ENCODE results near the gene SEMA4B. TPM values are rescaled to one million over a fixed set of nuclear protein-coding genes. Genes with fewer than 3 reads are reported as not detected.
A peak's percentile ranks its signal among the peaks of the same experiment; 100 is the strongest.

The SEMA4B gene
- total and polyA plus RNA-seq, 2 of the 8 experiments (the other 6 are each of a cell fraction or from before 2014, with no cell fraction given): 42.7 to 43.0 TPM

GRCh38 chr15:90223441-90224165 lies 22.5 kb downstream of the SEMA4B start:
- H2BK12ac ChIP-seq (ENCODE audit: low read depth, low read length): no peak overlapping the region
- no peaks in the 10 kb centered on the region for H3K9me3 ChIP-seq (ENCODE audit: insufficient read depth in 2 of 2, low read depth in 1 of 2, low read length in 1 of 2)
- H2BK15ac ChIP-seq (ENCODE audit: low read length): no peak overlapping the region
- H3K14ac ChIP-seq (ENCODE audit: insufficient read length): no peak overlapping the region
- no peak overlapping the region for H3K27ac ChIP-seq (ENCODE audit: low read depth, low read length)
- H3K4me1 ChIP-seq (replicated peaks in 1 of 4; ENCODE audit: control insufficient read depth in 3 of 4, insufficient read depth in 4 of 4, low read length in 3 of 4): peaks cover 0 to 2% (median under 1%) of the 10 kb centered on the region in 4 experiments; a peak in 2 of 7 replicates
- H3K56ac ChIP-seq (replicated peaks; ENCODE audit: insufficient read length, low read depth, low read length): no peak overlapping the region
- ChIA-PET CTCF (ENCODE audit: partially characterized antibody) (interaction anchor here (0.6 to 12.3 kb wide), 8 partner anchors 9 to 501 kb away, joined by 3 to 182 read pairs (median 27); partner anchors contain the start of genes CIB1, GDPGP1 and SEMA4B), POLR2A (ENCODE audit: partially characterized antibody) (no interaction called here)
- no peaks in the 10 kb centered on the region for H3K79me2 ChIP-seq (ENCODE audit: control insufficient read depth in 1 of 2, insufficient read depth in 2 of 2, low read length in 2 of 2)
- no peak overlapping the region for H4K5ac ChIP-seq (ENCODE audit: insufficient read length, low read depth, low read length)
- H3K27me3 ChIP-seq (replicated peaks in 1 of 4; ENCODE audit: control insufficient read depth in 3 of 4, extremely low read depth in 1 of 4, insufficient read depth in 3 of 4, low read length in 3 of 4): no peaks in the 10 kb centered on the region
- 0 out of 2 replicates have a peak, but pooled peaks have one; percentile 23 for TF ChIP-seq POLR2AphosphoS5 (IDR thresholded peaks at IDR 0.05; ENCODE audit: low read depth, low read length)
- no peak for TF ChIP-seq TAF1 (IDR thresholded peaks at IDR 0.05; ENCODE audit: low read depth, low read length)
- DNase-seq (ENCODE audit: low read depth in 1 of 2, low spot score in 2 of 2) (no peak), FAIRE-seq (no peak)
- H2BK5ac ChIP-seq (ENCODE audit: low read depth, low read length): no peak overlapping the region
- H3K79me1 ChIP-seq (ENCODE audit: low read depth, low read length): no peaks in the 10 kb centered on the region
- 95% methylated on average over 22 of the region's 22 CpGs; no CpG with 5 or more reads in 1 of the 2 experiments for WGBS, 2 experiments (ENCODE audit: extremely low coverage in 1 of 2, insufficient coverage in 1 of 2, insufficient read length in 1 of 2, insufficient replicate concordance in 2 of 2, low coverage in 1 of 2, low lambda C conversion rate in 2 of 2, missing lambda C conversion rate in 1 of 2)
- H4K91ac ChIP-seq (replicated peaks; ENCODE audit: insufficient read length, low read length): no peak overlapping the region
- no peak overlapping the region; the same call in 1 of the 2 replicates for H4K8ac ChIP-seq (ENCODE audit: extremely low read depth, insufficient read depth, low read length)
- H3K36me3 ChIP-seq (ENCODE audit: control insufficient read depth in 2 of 4, insufficient read depth in 4 of 4, low read length in 3 of 4): peaks cover 11 to 45% (median 29%) of the 10 kb centered on the region in 4 experiments; a peak in 7 of 8 replicates
- H3K4me3 ChIP-seq (ENCODE audit: extremely low read depth in 1 of 4, insufficient read depth in 2 of 4, low read depth in 3 of 4, low read length in 4 of 4): no peak overlapping the region
- no peak overlapping the region for H3K9ac ChIP-seq (replicated peaks in 1 of 4; ENCODE audit: extremely low read depth in 1 of 4, low read depth in 3 of 4, low read length in 3 of 4)
- H3K23ac ChIP-seq (ENCODE audit: insufficient read length): no peak overlapping the region
- no peak overlapping the region for H2BK20ac ChIP-seq (ENCODE audit: low read length)
- H3K4me2 ChIP-seq (ENCODE audit: insufficient read depth in 1 of 2, low read depth in 2 of 2, low read length in 2 of 2): no peak overlapping the region
- no peak overlapping the region for H2BK120ac ChIP-seq (replicated peaks; ENCODE audit: low read depth, low read length)
- H3K18ac ChIP-seq (ENCODE audit: extremely low read depth, low read length): no peak overlapping the region
- peaks cover 0 to 6% of the 10 kb centered on the region in 2 experiments for H4K20me1 ChIP-seq (replicated peaks in 1 of 2; ENCODE audit: control insufficient read depth in 1 of 2, insufficient read depth in 2 of 2, low read length in 2 of 2)
- H2AK5ac ChIP-seq (ENCODE audit: low read depth, low read length): no peak overlapping the region
- no peak overlapping the region for H2AFZ ChIP-seq (ENCODE audit: low read length)
- no peak overlapping the region for H3K4ac ChIP-seq (replicated peaks; ENCODE audit: insufficient read length, low read depth, low read length)
- no peaks in the 10 kb centered on the region for H3K23me2 ChIP-seq (ENCODE audit: low read depth, low read length)
